ENCODE measurements around the gene PLXND1.

DNA sequence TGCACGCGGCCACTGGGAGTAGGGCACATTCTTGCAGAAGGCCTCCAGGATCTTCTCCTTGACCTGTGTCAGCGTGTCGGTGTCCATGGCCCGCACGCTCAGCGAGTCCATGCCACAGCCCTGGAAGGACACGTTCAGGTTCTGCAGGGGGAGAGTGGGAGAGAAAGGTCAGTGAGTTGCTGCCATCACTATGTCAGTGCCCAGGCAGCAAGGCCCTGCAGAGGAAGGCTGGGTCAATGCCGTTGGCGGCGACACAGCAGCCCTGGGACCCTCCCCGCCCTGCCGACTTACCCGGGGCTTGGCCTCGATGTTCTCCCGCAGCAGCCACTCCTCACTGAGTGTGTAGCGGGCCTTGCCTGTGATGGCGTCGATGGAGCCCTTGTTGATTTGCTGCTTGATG, 43.7 kb downstream of the PLXND1 start:
- TF ChIP-seq POLR2A (IDR thresholded peaks at IDR 0.05): no peak
- TF ChIP-seq, protein P1, sequence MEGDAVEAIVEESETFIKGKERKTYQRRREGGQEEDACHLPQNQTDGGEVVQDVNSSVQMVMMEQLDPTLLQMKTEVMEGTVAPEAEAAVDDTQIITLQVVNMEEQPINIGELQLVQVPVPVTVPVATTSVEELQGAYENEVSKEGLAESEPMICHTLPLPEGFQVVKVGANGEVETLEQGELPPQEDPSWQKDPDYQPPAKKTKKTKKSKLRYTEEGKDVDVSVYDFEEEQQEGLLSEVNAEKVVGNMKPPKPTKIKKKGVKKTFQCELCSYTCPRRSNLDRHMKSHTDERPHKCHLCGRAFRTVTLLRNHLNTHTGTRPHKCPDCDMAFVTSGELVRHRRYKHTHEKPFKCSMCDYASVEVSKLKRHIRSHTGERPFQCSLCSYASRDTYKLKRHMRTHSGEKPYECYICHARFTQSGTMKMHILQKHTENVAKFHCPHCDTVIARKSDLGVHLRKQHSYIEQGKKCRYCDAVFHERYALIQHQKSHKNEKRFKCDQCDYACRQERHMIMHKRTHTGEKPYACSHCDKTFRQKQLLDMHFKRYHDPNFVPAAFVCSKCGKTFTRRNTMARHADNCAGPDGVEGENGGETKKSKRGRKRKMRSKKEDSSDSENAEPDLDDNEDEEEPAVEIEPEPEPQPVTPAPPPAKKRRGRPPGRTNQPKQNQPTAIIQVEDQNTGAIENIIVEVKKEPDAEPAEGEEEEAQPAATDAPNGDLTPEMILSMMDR (IDR thresholded peaks at IDR 0.05): no peak
